ENCODE data around the gene ORMDL1.
"Not testable (repeated sequence)": the region's sequence is repeated elsewhere in the genome, so short reads cannot be mapped to it uniquely, and the experiment has no call there.

The ORMDL1 gene

GRCh38 chr2:189770590-189771322 is 13.4 kb downstream of the ORMDL1 start:
- DNase-seq = no peak

- DNase-seq = no peak
Observed at GRCh38 chr2:189763908-189764661, 20.1 kb downstream of the ORMDL1 start.

- peak; percentile 22 for DNase-seq
Observed at GRCh38 chr2:189762551-189763298, 21.4 kb downstream of the ORMDL1 start, which contains the start of gene OSGEPL1. Gene OSGEPL1 (minus strand): TSS chr2:189762792. CDS start chr2:189761640, 1,152 bp downstream.

GRCh38 chr2:189762229-189762550 is 21.9 kb downstream of the ORMDL1 start:
- no peak for DNase-seq

- DNase-seq = not testable (repeated sequence)
Observed at GRCh38 chr2:189760154-189760553, 24.0 kb downstream of the ORMDL1 start.

GRCh38 chr2:189756311-189756952 is 27.7 kb downstream of the ORMDL1 start:
- DNase-seq = no peak

- DNase-seq = no peak
Observed at GRCh38 chr2:189751080-189751658, 33.0 kb downstream of the ORMDL1 start.

- DNase-seq = no peak
Observed at GRCh38 chr2:189729430-189729829, 54.7 kb downstream of the ORMDL1 start.

- DNase-seq = no peak
Observed at GRCh38 chr2:189726849-189727248, 57.3 kb downstream of the ORMDL1 start.

- no peak for DNase-seq
Observed at GRCh38 chr2:189726271-189726670, 57.9 kb downstream of the ORMDL1 start.

GRCh38 chr2:189723192-189723591 is 60.9 kb downstream of the ORMDL1 start:
- no peak for DNase-seq
